ENCODE results near the gene CCDC12. TPM values are rescaled to one million over a fixed set of nuclear protein-coding genes. Genes with fewer than 3 reads are reported as not detected.

Gene CCDC12
- total and polyA plus RNA-seq, 2 of the 13 experiments (the other 11 are each of a cell fraction or from before 2014, with no cell fraction given): 30.1 to 49.5 TPM

DNA sequence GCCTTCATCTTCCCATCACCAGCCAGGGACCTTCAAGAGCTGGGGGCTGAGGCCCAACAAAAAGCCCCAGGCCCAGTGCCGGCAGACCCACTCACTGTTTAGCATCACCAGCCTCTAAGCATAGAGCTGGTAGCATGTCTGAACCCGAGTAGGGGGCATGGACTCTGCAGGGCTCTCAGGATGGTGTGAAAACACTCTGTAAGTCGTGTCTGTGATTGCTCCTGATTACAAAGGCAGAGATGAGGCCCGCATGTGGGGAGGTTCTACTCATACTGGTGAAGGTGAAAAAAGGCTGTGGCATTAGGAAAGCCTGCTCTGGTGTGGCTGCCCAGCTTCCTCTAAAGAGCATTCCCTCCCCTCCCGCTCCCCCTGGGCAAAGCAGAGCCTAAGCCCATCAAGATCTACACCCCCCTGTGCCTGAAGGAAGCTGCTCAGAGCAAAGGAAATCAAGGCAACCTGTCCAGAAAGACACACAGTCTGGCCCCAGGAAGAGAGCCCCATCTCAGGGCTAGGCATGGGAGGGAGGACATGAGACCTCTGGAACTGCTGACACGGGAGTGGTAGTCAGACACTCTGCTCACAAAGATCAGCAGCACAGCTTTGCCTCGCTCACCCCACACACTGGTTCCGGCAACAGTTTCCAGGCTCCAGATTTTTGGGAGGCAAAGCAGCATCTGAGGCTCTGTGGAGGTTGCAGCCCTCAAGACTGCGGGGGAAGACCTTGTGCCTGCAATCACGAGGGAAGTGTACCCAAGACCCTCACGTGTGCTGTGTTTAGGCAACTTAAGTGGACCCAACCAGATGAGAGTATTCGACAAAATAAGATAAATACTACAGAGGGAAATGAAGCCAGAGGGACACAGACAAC, 36.7 kb downstream of the CCDC12 start:
- Histone ChIP-seq H3K27ac (ENCODE audit: extremely low read length, insufficient read depth, low read length) (peak overlapping the region; percentile 32), H3K36me3 (replicated peaks in 1 of 2; ENCODE audit: control insufficient read depth in 1 of 2, insufficient read depth in 2 of 2, low read length in 2 of 2) (peaks cover 17 to 60% of the 10 kb centered on the region in 2 experiments), H3K79me2 (ENCODE audit: insufficient read depth, low read length) (peaks cover 54% of the 10 kb centered on the region), H3K4me3 (replicated peaks in 1 of 3; ENCODE audit: insufficient read depth in 1 of 3, low read depth in 2 of 3, low read length in 3 of 3) (no peak overlapping the region), H3K4me1 (ENCODE audit: insufficient read depth, low read length) (peaks cover 92% of the 10 kb centered on the region), H3K4me2 (ENCODE audit: low read depth, low read length) (no peak overlapping the region), H3K9ac (ENCODE audit: insufficient read depth, low read depth, low read length) (no peak overlapping the region), H4K20me1 (ENCODE audit: insufficient read depth, low read length) (peaks cover 17% of the 10 kb centered on the region), H2AFZ (ENCODE audit: low read length) (no peak overlapping the region), H3K9me3 (ENCODE audit: low read length) (no peaks in the 10 kb centered on the region), H3K27me3 (ENCODE audit: control insufficient read depth in 1 of 2, insufficient read depth in 2 of 2, low read length in 2 of 2) (no peaks in the 10 kb centered on the region)
- WGBS (ENCODE audit: low lambda C conversion rate): 74% methylated on average over 9 of the region's 12 CpGs
- ChIA-PET CTCF (ENCODE audit: low intra/inter-chr PET ratio, low total read pairs) (no interaction called here), POLR2A (interaction anchor here (0.9 to 1.3 kb wide), 2 partner anchors 36 to 40 kb away, joined by 3 read pairs; partner anchors contain the start of genes CCDC12 and NBEAL2)
- ATAC-seq: no peak
- no TSS peak for BruUV-seq (replicated peaks)
- FAIRE-seq: no peak
- no peak for DNase-seq (ENCODE audit: low spot score)
- intact Hi-C loops (cut with micrococcal nuclease; ENCODE audit: unreplicated experiment): no loop called here
- in situ Hi-C loops (cut with HindIII; ENCODE audit: extremely low pct_ligation_motif_present, low pct_unique_long_range_greater_than_20kb): no loop called here
- TF ChIP-seq, protein P1, sequence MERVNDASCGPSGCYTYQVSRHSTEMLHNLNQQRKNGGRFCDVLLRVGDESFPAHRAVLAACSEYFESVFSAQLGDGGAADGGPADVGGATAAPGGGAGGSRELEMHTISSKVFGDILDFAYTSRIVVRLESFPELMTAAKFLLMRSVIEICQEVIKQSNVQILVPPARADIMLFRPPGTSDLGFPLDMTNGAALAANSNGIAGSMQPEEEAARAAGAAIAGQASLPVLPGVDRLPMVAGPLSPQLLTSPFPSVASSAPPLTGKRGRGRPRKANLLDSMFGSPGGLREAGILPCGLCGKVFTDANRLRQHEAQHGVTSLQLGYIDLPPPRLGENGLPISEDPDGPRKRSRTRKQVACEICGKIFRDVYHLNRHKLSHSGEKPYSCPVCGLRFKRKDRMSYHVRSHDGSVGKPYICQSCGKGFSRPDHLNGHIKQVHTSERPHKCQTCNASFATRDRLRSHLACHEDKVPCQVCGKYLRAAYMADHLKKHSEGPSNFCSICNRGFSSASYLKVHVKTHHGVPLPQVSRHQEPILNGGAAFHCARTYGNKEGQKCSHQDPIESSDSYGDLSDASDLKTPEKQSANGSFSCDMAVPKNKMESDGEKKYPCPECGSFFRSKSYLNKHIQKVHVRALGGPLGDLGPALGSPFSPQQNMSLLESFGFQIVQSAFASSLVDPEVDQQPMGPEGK (CRISPR knock-in tag; IDR thresholded peaks at IDR 0.05): no peak
- TF ChIP-seq, protein P2, sequence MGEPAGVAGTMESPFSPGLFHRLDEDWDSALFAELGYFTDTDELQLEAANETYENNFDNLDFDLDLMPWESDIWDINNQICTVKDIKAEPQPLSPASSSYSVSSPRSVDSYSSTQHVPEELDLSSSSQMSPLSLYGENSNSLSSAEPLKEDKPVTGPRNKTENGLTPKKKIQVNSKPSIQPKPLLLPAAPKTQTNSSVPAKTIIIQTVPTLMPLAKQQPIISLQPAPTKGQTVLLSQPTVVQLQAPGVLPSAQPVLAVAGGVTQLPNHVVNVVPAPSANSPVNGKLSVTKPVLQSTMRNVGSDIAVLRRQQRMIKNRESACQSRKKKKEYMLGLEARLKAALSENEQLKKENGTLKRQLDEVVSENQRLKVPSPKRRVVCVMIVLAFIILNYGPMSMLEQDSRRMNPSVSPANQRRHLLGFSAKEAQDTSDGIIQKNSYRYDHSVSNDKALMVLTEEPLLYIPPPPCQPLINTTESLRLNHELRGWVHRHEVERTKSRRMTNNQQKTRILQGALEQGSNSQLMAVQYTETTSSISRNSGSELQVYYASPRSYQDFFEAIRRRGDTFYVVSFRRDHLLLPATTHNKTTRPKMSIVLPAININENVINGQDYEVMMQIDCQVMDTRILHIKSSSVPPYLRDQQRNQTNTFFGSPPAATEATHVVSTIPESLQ (CRISPR knock-in tag; conservative IDR thresholded peaks at IDR 0.05): no peak
- TF ChIP-seq, protein P3, sequence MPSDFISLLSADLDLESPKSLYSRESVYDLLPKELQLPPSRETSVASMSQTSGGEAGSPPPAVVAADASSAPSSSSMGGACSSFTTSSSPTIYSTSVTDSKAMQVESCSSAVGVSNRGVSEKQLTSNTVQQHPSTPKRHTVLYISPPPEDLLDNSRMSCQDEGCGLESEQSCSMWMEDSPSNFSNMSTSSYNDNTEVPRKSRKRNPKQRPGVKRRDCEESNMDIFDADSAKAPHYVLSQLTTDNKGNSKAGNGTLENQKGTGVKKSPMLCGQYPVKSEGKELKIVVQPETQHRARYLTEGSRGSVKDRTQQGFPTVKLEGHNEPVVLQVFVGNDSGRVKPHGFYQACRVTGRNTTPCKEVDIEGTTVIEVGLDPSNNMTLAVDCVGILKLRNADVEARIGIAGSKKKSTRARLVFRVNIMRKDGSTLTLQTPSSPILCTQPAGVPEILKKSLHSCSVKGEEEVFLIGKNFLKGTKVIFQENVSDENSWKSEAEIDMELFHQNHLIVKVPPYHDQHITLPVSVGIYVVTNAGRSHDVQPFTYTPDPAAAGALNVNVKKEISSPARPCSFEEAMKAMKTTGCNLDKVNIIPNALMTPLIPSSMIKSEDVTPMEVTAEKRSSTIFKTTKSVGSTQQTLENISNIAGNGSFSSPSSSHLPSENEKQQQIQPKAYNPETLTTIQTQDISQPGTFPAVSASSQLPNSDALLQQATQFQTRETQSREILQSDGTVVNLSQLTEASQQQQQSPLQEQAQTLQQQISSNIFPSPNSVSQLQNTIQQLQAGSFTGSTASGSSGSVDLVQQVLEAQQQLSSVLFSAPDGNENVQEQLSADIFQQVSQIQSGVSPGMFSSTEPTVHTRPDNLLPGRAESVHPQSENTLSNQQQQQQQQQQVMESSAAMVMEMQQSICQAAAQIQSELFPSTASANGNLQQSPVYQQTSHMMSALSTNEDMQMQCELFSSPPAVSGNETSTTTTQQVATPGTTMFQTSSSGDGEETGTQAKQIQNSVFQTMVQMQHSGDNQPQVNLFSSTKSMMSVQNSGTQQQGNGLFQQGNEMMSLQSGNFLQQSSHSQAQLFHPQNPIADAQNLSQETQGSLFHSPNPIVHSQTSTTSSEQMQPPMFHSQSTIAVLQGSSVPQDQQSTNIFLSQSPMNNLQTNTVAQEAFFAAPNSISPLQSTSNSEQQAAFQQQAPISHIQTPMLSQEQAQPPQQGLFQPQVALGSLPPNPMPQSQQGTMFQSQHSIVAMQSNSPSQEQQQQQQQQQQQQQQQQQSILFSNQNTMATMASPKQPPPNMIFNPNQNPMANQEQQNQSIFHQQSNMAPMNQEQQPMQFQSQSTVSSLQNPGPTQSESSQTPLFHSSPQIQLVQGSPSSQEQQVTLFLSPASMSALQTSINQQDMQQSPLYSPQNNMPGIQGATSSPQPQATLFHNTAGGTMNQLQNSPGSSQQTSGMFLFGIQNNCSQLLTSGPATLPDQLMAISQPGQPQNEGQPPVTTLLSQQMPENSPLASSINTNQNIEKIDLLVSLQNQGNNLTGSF (CRISPR knock-in tag; IDR thresholded peaks at IDR 0.05): no peak
- TF ChIP-seq ZNF253 (CRISPR knock-in tag; IDR thresholded peaks at IDR 0.05; ENCODE audit: borderline replicate concordance) (no peak), ZNF816 (CRISPR knock-in tag; IDR thresholded peaks at IDR 0.05; ENCODE audit: borderline replicate concordance) (no peak)
